Subcutaneous abdominal adipose tissue (tissue), 5 donors: Measurements from ENCODE around the gene SOX5.

ENCODE experiments used
- H3K27ac ChIP-seq: one replicate; pipeline ENCODE4 v1.7.0; 2013; ENCODE audit warnings: low read depth, mild to moderate bottlenecking, inconsistent platforms, low read length, moderate library complexity
- H3K27me3 ChIP-seq, 5 donors: one replicate each; pipeline ENCODE4 v1.7.0; 2013; ENCODE audit warnings: low read length in 5 of 5, inconsistent platforms in 1 of 5; ENCODE audit not compliant: control insufficient read depth in 5 of 5, insufficient read depth in 4 of 5
- H3K36me3 ChIP-seq, 5 donors: one replicate each; pipeline ENCODE4 v1.7.0; 2013; ENCODE audit warnings: low read length in 5 of 5; ENCODE audit not compliant: control insufficient read depth in 5 of 5, insufficient read depth in 5 of 5
- H3K4me1 ChIP-seq, 5 donors: one replicate each; pipeline ENCODE4 v1.7.0; 2013; ENCODE audit warnings: low read length in 5 of 5, mild to moderate bottlenecking in 3 of 5, moderate library complexity in 1 of 5; ENCODE audit not compliant: control insufficient read depth in 5 of 5, insufficient read depth in 5 of 5
- H3K4me3 ChIP-seq, 5 donors: one replicate each; pipeline ENCODE4 v1.7.0; 2013; ENCODE audit warnings: low read length in 5 of 5, low read depth in 1 of 5
- H3K9ac ChIP-seq, 5 donors: one replicate each; pipeline ENCODE4 v1.7.0; 2013; ENCODE audit warnings: low read length in 5 of 5, mild to moderate bottlenecking in 4 of 5, moderate library complexity in 3 of 5
- H3K9me3 ChIP-seq, 5 donors: one replicate each; pipeline ENCODE4 v1.7.0; 2013; ENCODE audit warnings: low read length in 5 of 5; ENCODE audit not compliant: control insufficient read depth in 5 of 5
- donor health status: healthy.
- donor health status: healthy.
- donor health status: healthy.
- donor health status: healthy.
- donor health status: healthy.

SOX5 gene

DNA sequence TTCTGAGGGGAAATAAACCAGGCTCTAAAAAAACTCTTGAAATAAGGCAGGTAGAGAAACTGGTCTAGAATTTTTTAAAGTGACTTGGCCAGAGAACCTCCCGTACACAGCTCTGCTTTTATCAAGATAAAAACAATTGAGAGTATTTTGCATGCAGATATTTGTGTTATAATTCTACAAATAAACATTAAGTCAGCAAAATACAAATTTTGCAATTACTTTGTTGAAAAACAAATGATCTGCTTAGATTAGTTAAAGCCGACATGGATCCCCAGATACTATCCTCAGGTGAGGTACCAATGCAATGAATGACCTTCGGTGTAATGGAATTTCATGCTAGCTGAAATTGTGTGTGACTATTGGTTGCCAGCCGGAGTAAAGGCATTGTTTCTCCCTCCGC is 197.2 kb downstream of the SOX5 start:
- H3K9ac ChIP-seq: no peak overlapping the region

DNA sequence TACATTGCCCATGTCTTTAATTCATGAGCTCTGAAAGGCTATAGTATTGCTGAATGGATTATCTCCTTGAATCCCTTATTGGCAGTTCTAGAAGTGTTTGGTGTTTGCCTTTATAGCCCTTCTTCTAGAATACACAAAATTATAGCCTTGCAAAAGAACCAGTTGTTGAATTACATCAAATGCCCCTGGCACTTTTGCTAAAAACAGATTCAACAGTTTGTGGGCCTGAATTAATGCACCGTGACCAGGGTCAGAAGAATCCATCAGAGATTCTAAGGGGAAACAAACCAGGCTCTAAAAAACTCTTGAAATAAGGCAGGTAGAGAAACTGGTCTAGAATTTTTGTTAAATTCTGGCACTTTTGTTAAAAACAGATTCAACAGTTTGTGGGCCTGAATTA is 197.8 kb downstream of the SOX5 start:
- Histone ChIP-seq H3K9ac (no peak overlapping the region), H3K36me3 (no peaks in the 10 kb centered on the region), H3K9me3 (no peaks in the 10 kb centered on the region), H3K27me3 (no peaks in the 10 kb centered on the region), H3K27ac (no peak overlapping the region), H3K4me1 (no peaks in the 10 kb centered on the region), H3K4me3 (no peak overlapping the region)

More for the DNA sequence above, 197.2 kb downstream of the SOX5 start:
- Histone ChIP-seq H3K27ac (no peak overlapping the region), H3K4me1 (no peaks in the 10 kb centered on the region), H3K4me3 (no peak overlapping the region), H3K36me3 (no peaks in the 10 kb centered on the region), H3K9me3 (no peaks in the 10 kb centered on the region), H3K27me3 (no peaks in the 10 kb centered on the region)

DNA sequence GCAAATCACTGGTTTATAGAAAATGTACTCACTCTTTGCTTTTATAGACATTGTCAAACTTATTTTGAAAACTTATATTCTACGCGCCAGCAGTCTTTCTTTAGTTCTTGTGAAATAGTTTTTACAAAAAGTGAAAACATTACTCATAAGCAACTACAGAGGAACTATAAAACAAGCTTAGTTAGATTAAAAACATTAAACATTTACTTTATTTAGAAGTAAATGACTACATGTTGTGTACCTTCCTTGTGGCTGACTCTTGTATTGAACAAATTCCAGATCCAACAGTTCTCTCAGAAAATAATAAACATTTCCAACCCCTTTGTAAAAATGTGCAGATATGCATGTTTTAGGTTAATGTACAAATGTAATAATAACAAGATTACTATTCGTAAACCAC is 198.5 kb downstream of the SOX5 start:
- no peak overlapping the region for H3K9ac ChIP-seq
- H3K36me3 ChIP-seq: peaks cover 0 to 4% (median 0%) of the 10 kb centered on the region in 5 donors
- no peaks in the 10 kb centered on the region for H3K27me3 ChIP-seq
- H3K4me1 ChIP-seq: no peaks in the 10 kb centered on the region
- H3K27ac ChIP-seq: no peak overlapping the region
- no peak overlapping the region for H3K4me3 ChIP-seq
- H3K9me3 ChIP-seq: no peaks in the 10 kb centered on the region

DNA sequence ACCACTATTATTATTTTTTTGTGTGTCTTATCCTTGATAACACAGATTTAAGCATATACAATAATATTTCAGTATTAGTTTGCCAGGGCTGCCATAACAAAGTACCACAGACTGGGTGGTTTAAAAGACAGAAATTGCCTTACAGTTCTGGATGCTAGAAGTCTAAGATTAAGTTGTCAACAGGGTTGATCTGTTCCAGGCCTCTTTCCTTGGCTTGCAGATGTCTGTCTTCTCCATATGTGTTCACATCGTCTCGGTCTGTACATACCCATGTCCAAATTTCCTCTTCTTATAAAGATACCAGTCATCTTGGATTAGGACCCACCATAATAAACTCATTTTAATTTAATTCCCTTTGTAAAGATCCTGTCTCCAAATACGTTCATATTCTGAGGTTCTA is 204.8 kb downstream of the SOX5 start:
- no peak overlapping the region for H3K27ac ChIP-seq

DNA sequence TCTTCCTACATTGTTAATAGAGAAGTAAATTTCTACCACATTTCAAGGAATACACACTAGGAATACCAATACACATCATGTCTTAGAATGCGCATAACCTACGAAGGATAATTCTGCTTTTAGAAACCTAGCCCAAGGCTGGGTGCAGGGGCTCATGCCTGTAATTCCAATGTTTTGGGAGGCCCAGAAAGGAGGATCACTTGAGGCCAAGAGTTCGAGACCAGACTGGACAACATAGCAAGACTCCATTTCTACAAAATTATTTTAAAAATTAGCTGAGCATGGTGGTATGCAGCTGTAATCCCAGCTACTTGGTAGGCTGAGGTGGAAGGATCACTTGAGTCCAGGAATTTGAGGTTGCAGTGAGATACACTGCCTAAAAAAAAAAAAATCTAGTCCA is 206.9 kb downstream of the SOX5 start:
- Histone ChIP-seq H3K4me3 (no peak overlapping the region), H3K4me1 (no peaks in the 10 kb centered on the region), H3K27ac (no peak overlapping the region), H3K27me3 (no peaks in the 10 kb centered on the region), H3K9me3 (no peaks in the 10 kb centered on the region), H3K36me3 (peaks cover 4 to 29% (median 19%) of the 10 kb centered on the region in 5 donors), H3K9ac (no peak overlapping the region)

More for the DNA sequence above, 204.8 kb downstream of the SOX5 start:
- no peak overlapping the region for H3K9ac ChIP-seq
- no peak overlapping the region for H3K4me3 ChIP-seq
- H3K36me3 ChIP-seq: peaks cover 0 to 14% (median 5%) of the 10 kb centered on the region in 5 donors
- H3K27me3 ChIP-seq: no peaks in the 10 kb centered on the region
- no peaks in the 10 kb centered on the region for H3K4me1 ChIP-seq
- no peaks in the 10 kb centered on the region for H3K9me3 ChIP-seq

DNA sequence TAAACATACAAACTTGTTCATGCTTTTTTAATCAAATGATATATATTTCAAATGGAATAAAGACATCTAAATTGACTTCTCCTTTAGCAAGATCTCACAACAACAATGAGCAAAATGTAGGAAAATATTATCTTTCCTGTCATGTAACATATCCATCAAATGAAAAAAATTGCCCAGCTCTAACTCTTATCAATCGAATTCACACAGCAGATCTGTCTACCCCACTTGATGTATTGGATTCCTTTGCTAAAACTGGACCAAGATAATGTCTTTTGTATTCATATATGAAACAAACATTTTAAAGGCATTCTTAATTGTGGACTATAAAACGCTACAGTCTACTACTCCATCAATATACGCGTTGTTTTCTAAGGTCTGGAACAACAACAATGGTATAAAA is 218.0 kb downstream of the SOX5 start:
- Histone ChIP-seq H3K27ac (no peak overlapping the region), H3K9ac (no peak overlapping the region), H3K4me3 (no peak overlapping the region), H3K36me3 (peaks cover 0 to 33% (median 6%) of the 10 kb centered on the region in 5 donors), H3K4me1 (peaks cover 0 to 5% (median 0%) of the 10 kb centered on the region in 5 donors), H3K27me3 (no peaks in the 10 kb centered on the region), H3K9me3 (no peaks in the 10 kb centered on the region)

DNA sequence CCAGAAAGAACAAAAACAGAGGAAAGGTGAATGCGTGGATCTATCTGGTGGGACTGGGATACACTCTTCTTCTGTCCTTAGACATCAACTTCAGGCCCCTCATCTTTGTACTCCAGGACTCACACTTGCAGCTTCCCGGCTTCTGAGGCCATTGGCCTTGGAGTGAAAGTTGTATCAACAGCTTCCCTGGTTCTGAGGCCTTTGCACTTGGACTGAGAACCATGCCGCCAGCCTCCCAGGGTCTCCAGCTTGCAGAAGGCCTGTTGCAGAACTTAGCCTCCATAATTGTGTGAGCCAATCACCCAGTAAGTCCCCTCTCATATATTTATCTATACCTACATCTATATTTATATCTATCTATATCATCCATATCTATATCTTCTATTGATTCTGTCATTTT is 218.4 kb downstream of the SOX5 start:
- Histone ChIP-seq H3K4me3 (no peak overlapping the region), H3K4me1 (peaks cover 0 to 5% (median 0%) of the 10 kb centered on the region in 5 donors), H3K27ac (no peak overlapping the region), H3K9me3 (no peaks in the 10 kb centered on the region), H3K27me3 (no peaks in the 10 kb centered on the region), H3K36me3 (peaks cover 0 to 33% (median 6%) of the 10 kb centered on the region in 5 donors), H3K9ac (no peak overlapping the region)

DNA sequence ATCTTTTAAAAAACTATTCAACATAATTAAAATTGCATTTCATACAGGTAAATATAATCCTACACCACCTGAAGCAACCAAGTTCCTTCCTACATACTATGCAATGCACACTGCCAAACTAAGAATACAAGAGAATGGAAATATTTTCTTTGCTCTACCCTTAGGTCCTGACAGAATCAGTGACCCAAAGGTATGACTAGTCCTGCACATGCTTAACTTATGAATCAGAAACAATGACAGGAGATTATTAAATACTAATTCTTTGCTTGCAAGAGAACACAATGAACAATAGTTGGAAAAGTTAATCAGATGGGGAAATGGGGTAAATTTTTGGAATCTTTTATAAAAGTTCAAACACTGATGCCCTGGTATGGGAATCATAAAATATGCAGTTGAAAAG is 220.1 kb downstream of the SOX5 start:
- Histone ChIP-seq H3K36me3 (peaks cover 0 to 22% (median 5%) of the 10 kb centered on the region in 5 donors), H3K4me1 (peaks cover 0 to 5% (median 0%) of the 10 kb centered on the region in 5 donors), H3K9me3 (no peaks in the 10 kb centered on the region), H3K4me3 (no peak overlapping the region), H3K27ac (no peak overlapping the region), H3K9ac (no peak overlapping the region), H3K27me3 (no peaks in the 10 kb centered on the region)

DNA sequence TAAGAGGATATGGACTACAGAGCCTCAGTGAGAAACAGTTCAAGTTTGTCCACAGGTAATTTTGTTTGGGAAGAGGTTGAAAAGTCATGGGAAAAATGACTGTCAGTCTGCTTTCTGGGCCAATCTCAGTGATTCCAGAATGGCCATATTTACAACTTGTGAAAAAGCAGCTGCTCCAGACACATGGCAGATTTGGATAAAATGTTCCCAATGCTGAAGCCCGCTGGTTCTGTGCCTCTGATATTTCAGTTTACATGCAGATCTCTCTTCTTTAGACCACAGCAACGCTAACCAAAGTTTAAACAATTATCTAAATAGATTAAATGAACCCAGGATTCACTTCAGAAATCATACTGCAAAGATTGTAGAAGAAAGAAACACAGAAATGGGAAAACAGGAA is 222.8 kb downstream of the SOX5 start:
- Histone ChIP-seq H3K27ac (no peak overlapping the region), H3K4me3 (no peak overlapping the region), H3K27me3 (no peaks in the 10 kb centered on the region), H3K9ac (no peak overlapping the region), H3K36me3 (peaks cover 0 to 11% (median 0%) of the 10 kb centered on the region in 5 donors), H3K9me3 (no peaks in the 10 kb centered on the region), H3K4me1 (peaks cover 0 to 5% (median 0%) of the 10 kb centered on the region in 5 donors)

DNA sequence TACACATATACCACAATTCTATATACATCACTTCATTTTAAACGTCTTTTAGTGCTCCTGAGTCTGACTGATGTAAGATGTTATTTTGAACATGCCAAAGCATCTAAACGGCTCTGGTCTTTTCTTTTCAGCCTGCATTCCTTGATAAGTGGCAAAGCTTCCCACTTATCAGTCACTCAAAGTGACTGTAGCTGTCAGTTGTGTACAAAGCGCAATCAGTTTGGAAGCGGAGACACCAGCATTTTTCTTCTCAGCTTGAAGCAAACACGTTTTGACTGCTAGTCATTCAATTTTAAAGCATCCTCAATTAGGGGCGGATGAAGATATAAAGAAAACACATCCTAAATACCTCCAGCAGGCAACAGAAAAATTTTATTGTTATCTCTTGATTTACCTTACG is 226.8 kb downstream of the SOX5 start:
- no peak overlapping the region for H3K27ac ChIP-seq
- H3K27me3 ChIP-seq: no peaks in the 10 kb centered on the region
- H3K4me1 ChIP-seq: peaks cover 0 to 2% (median 0%) of the 10 kb centered on the region in 5 donors
- H3K9me3 ChIP-seq: no peaks in the 10 kb centered on the region
- H3K36me3 ChIP-seq: peaks cover 0 to 9% (median 0%) of the 10 kb centered on the region in 5 donors
- no peak overlapping the region for H3K9ac ChIP-seq
- H3K4me3 ChIP-seq: no peak overlapping the region

DNA sequence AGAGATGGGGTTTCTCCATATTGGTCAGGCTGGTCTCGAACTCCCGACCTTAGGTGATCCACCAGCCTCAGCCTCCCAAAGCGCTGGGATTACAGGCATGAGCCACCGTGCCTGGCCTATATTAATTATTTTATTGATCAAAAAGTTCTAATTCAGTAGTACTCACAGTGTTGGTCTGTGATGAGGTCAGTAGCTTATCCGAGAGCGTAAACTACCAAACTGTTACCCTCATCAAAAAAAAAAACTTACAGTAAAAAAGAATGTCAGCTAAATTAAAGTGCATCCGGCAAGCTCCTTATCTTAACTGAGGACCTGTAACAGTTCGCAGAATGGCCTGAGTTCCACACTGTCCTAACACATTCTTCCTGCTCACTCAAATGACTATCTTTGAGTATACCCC is 228.2 kb downstream of the SOX5 start:
- Histone ChIP-seq H3K36me3 (peaks cover 0 to 9% (median 0%) of the 10 kb centered on the region in 5 donors), H3K9me3 (no peaks in the 10 kb centered on the region), H3K27ac (no peak overlapping the region), H3K4me1 (peaks cover 0 to 2% (median 0%) of the 10 kb centered on the region in 5 donors), H3K4me3 (no peak overlapping the region), H3K9ac (no peak overlapping the region), H3K27me3 (no peaks in the 10 kb centered on the region)
